ENCODE data around the gene CPAMD8. TPM values are rescaled to one million over a fixed set of nuclear protein-coding genes. Genes with fewer than 3 reads are reported as not detected.
"Not testable (repeated sequence)": the region's sequence is repeated elsewhere in the genome, so short reads cannot be mapped to it uniquely, and the experiment has no call there.

The CPAMD8 gene
- total RNA-seq, 1 donor from 2014 or later: 4.9 TPM

DNA sequence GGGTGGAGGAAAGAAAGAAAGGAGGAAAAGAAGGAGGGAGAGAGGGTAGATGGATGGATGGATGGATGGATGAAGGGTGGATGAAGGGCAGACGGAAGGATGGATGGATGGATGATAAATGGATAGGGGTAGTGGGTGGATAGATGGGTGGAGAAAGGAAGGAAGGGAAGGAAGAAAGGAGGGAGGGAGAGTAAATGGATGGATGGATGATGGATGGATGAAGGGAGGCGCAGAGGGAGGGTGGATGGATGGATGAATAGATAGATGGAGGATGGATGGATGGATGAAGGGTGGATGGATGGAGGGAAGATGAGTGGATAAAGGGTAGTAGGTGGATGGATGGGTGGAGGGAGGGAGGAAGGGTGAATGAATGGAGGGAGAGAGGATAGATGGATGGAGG, 41.2 kb downstream of the CPAMD8 start:
- Mint-ChIP-seq H3K27ac (ENCODE audit: unreplicated experiment) (no peak overlapping the region), H3K4me3 (ENCODE audit: unreplicated experiment) (no peak overlapping the region), H3K4me1 (ENCODE audit: low read depth) (no peaks in the 10 kb centered on the region)

DNA sequence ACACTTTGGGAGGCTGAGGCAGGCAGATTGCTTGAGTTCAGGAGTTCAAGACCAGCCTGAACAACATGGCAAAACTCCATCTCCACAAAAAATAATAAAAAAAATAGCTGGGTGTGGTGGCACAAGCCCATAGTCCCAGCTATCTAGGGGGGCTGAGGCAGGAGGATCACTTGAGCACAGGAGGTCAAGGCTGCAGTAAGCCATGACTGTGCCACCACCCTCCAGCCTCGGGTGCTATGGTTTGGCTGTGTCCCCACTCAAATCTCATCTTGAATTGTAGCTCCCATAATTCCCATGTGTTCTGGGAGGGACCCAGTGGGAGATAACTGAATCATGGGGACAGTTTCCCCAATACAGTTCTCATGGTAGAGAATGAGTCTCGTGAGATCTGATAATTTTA, 44.0 kb downstream of the CPAMD8 start:
- H3K27me3 Mint-ChIP-seq (ENCODE audit: low read depth); H3K4me3 Mint-ChIP-seq (ENCODE audit: unreplicated experiment); H3K36me3 Mint-ChIP-seq (ENCODE audit: low read depth); H3K4me1 Mint-ChIP-seq (ENCODE audit: low read depth); H3K27ac Mint-ChIP-seq (ENCODE audit: unreplicated experiment): not testable (repeated sequence)
- DNase-seq (ENCODE audit: low spot score): peak; percentile 18
- peaks cover 19% of the 10 kb centered on the region for H3K9me3 Mint-ChIP-seq (ENCODE audit: low read depth)

More for the DNA sequence above, 41.2 kb downstream of the CPAMD8 start:
- Mint-ChIP-seq H3K36me3 (ENCODE audit: low read depth) (no peaks in the 10 kb centered on the region), H3K27me3 (ENCODE audit: low read depth) (peaks cover 7% of the 10 kb centered on the region), H3K9me3 (ENCODE audit: low read depth) (peaks cover 11% of the 10 kb centered on the region)
- TF ChIP-seq, protein P1, sequence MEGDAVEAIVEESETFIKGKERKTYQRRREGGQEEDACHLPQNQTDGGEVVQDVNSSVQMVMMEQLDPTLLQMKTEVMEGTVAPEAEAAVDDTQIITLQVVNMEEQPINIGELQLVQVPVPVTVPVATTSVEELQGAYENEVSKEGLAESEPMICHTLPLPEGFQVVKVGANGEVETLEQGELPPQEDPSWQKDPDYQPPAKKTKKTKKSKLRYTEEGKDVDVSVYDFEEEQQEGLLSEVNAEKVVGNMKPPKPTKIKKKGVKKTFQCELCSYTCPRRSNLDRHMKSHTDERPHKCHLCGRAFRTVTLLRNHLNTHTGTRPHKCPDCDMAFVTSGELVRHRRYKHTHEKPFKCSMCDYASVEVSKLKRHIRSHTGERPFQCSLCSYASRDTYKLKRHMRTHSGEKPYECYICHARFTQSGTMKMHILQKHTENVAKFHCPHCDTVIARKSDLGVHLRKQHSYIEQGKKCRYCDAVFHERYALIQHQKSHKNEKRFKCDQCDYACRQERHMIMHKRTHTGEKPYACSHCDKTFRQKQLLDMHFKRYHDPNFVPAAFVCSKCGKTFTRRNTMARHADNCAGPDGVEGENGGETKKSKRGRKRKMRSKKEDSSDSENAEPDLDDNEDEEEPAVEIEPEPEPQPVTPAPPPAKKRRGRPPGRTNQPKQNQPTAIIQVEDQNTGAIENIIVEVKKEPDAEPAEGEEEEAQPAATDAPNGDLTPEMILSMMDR (IDR thresholded peaks at IDR 0.05): no peak
- no peak for DNase-seq (ENCODE audit: low spot score)

DNA sequence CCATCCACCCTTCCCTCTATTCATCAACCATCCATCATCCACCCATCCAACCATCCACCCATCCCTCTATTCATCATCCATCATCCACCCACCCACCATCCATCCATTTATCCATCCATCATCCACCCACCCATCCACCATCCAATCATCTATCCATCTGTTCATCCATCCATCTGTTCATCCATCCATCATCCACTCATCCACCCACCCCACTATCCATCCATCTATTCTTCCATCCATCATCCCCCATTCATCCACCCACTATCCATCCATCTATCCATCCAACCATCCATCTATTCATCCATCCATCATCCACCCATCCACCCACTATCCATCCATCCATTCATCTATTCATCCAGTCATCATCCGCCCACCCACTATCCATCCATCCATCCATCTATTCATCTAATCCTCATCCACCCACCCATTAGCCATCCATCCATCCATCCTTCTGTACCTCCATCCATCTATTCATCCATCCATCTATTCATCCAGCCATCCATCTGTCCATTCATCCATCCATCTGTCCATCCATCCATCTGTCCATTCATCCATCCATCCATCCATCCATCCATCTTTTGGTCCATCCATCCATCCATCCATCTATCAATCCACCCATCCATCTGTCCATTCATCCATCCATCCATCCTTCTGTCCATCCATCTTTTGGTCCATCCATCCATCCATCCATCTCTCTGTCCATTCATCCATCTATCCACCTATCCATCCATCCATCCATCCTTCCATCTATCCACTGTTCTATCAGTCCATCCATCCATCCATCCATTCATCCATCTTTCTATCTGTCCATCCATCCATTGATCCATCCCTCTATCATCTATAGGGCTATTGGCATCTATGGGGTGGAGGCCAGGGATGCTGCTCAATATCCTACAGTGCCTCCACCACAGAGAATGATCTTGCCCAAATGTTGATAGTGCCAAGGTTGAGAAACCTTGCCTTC, 47.5 kb downstream of the CPAMD8 start:
- H3K4me1 Mint-ChIP-seq (ENCODE audit: low read depth): no peaks in the 10 kb centered on the region
- peak; percentile 2 for DNase-seq (ENCODE audit: low spot score)
- H3K4me3 Mint-ChIP-seq (ENCODE audit: unreplicated experiment): no peak overlapping the region
- H3K36me3 Mint-ChIP-seq (ENCODE audit: low read depth): no peaks in the 10 kb centered on the region
- H3K27ac Mint-ChIP-seq (ENCODE audit: unreplicated experiment): no peak overlapping the region
- TF ChIP-seq, protein P1 (IDR thresholded peaks at IDR 0.05): no peak
- peaks cover 10% of the 10 kb centered on the region for H3K27me3 Mint-ChIP-seq (ENCODE audit: low read depth)
- peaks cover 14% of the 10 kb centered on the region for H3K9me3 Mint-ChIP-seq (ENCODE audit: low read depth)

DNA sequence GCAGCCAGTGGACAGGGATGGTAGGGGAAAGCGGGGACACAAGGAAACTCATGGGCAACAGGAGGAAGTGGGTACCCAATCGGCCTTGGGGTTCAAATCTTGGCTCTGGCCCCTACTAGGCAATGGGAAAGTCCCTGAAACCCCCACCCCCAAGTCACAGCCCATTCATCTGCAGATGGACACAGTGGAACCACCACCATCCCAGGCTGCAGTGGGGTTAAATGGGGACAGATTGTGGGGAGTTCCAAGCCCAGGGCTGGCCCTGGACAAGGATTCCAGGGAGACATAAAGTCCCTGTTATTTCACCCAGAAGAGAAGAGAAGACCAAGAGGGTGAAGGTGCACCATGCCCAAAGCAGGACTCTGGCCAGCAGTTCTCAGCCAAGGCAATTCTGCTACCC, 48.5 kb downstream of the CPAMD8 start:
- H3K27ac Mint-ChIP-seq (ENCODE audit: unreplicated experiment): no peak overlapping the region

DNA sequence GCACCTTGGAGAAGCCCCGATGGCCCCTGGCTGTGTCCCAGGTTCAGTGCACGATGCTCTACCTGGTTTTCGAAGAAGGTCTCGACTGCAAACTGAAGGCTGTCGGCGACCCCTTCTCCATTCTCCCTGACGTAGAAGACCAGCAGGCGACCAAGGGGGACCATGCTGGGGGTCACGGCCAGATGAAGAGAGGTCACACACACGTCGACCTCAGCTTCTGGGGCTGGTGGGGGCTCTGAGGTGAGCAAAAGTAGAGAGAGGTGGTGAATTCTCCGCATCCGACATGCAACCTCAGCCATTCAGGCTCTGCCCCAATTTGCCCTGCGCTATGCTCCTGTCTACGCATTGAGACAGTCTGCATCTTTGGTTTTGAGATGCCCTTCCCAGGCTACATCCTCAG, 49.3 kb downstream of the CPAMD8 start:
- Mint-ChIP-seq H3K27me3 (ENCODE audit: low read depth) (peaks cover 10% of the 10 kb centered on the region), H3K27ac (ENCODE audit: unreplicated experiment) (no peak overlapping the region), H3K4me1 (ENCODE audit: low read depth) (no peaks in the 10 kb centered on the region), H3K4me3 (ENCODE audit: unreplicated experiment) (no peak overlapping the region), H3K36me3 (ENCODE audit: low read depth) (no peaks in the 10 kb centered on the region), H3K9me3 (ENCODE audit: low read depth) (peaks cover 9% of the 10 kb centered on the region)
- DNase-seq (ENCODE audit: low spot score): no peak
- TF ChIP-seq, protein P1 (IDR thresholded peaks at IDR 0.05): no peak

More for the DNA sequence above, 48.5 kb downstream of the CPAMD8 start:
- no peak overlapping the region for H3K4me3 Mint-ChIP-seq (ENCODE audit: unreplicated experiment)
- no peaks in the 10 kb centered on the region for H3K36me3 Mint-ChIP-seq (ENCODE audit: low read depth)
- DNase-seq (ENCODE audit: low spot score): no peak
- H3K27me3 Mint-ChIP-seq (ENCODE audit: low read depth): peaks cover 10% of the 10 kb centered on the region
- no peaks in the 10 kb centered on the region for H3K4me1 Mint-ChIP-seq (ENCODE audit: low read depth)
- TF ChIP-seq, protein P1 (IDR thresholded peaks at IDR 0.05): no peak
- peaks cover 9% of the 10 kb centered on the region for H3K9me3 Mint-ChIP-seq (ENCODE audit: low read depth)

Data from chondrocyte (in vitro differentiated cells).